Measurements from ENCODE around the gene BMF.

GRCh38 chr15:40072216-40072990 lies 36.3 kb downstream of the BMF start:
- TF ChIP-seq EZH2 (IDR thresholded peaks at IDR 0.05; ENCODE audit: insufficient read depth, poor library complexity, severe bottlenecking) (no peak), EZH2phosphoT487 (IDR thresholded peaks at IDR 0.05; ENCODE audit: insufficient read depth, low read depth) (no peak)
